Sigmoid colon (tissue), 4 donors: ENCODE measurements around the gene ACVR1.

Experiments
- EP300 ChIP-seq, 4 donors: sonication (generic); formaldehyde crosslinking; IDR thresholded peaks; one replicate each; pipeline ENCODE4 v1.6.1; 2017; ENCODE audit warnings: antibody characterized with exemption in 4 of 4
- POLR2A ChIP-seq, 2 donors: fragments of 450-650 bp; IDR thresholded peaks; one replicate each; pipeline ENCODE4 v1.6.1; 2016; ENCODE audit warnings: antibody characterized with exemption in 2 of 2, mild to moderate bottlenecking in 2 of 2, moderate library complexity in 2 of 2
- TF ChIP-seq, protein P1 (sequence below), 4 experiments: fragments of 450-650 bp in 3 of 4; fragments of 200-600 bp in 1 of 4; IDR thresholded peaks; one replicate each; pipeline ENCODE4 v1.5.1; 2016 to 2019; ENCODE audit warnings: antibody characterized with exemption in 4 of 4, mild to moderate bottlenecking in 3 of 4, moderate library complexity in 2 of 4

DNA sequence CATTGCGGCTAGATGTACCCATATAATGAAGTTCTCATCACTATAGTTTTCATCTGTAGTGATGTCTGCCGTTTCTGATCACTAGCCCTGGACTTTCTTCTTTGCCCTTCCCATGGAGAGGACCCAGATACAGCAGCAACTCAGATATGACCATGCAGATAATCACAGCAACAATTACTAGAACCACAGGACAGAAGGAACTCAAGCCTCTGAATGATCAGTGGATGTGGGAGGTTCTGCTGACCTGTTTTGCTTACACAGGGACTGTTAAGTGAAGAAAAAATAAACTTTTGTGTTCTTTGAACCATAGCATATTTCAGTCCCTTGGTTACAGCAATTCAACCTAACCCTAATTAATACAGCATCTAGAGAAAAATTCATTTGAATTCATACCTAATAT is 62.7 kb downstream of the ACVR1 start:
- TF ChIP-seq, protein P1, sequence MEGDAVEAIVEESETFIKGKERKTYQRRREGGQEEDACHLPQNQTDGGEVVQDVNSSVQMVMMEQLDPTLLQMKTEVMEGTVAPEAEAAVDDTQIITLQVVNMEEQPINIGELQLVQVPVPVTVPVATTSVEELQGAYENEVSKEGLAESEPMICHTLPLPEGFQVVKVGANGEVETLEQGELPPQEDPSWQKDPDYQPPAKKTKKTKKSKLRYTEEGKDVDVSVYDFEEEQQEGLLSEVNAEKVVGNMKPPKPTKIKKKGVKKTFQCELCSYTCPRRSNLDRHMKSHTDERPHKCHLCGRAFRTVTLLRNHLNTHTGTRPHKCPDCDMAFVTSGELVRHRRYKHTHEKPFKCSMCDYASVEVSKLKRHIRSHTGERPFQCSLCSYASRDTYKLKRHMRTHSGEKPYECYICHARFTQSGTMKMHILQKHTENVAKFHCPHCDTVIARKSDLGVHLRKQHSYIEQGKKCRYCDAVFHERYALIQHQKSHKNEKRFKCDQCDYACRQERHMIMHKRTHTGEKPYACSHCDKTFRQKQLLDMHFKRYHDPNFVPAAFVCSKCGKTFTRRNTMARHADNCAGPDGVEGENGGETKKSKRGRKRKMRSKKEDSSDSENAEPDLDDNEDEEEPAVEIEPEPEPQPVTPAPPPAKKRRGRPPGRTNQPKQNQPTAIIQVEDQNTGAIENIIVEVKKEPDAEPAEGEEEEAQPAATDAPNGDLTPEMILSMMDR (IDR thresholded peaks at IDR 0.05) = no peak
- TF ChIP-seq POLR2A (IDR thresholded peaks at IDR 0.05) (no peak), EP300 (IDR thresholded peaks at IDR 0.05) (no peak)
